Tibial nerve (tissue), 4 donors: Measurements from ENCODE around the gene PDX1. TPM values are rescaled to one million over a fixed set of nuclear protein-coding genes. Genes with fewer than 3 reads are reported as not detected.
A peak's percentile ranks its signal among the peaks of the same experiment; 100 is the strongest.

ENCODE experiments used
- DNase-seq, 2 donors: peaks; one replicate each; pipeline ENCODE4 v3.0.0-alpha.2; 2019; ENCODE audit warnings: low spot score in 2 of 2
- H3K27ac ChIP-seq, 4 donors: fragments of 200-600 bp; sonication (generic) in 3 of 4; one replicate each; pipeline ENCODE4 v1.5.1; 2017 to 2019; ENCODE audit warnings: mild to moderate bottlenecking in 1 of 4
- H3K27me3 ChIP-seq, 2 donors: fragments of 200-600 bp; sonication (generic) in 1 of 2; one replicate each; pipeline versions ENCODE4 v1.5.1 to v1.6.0; 2017 to 2019
- H3K36me3 ChIP-seq, 3 donors: fragments of 200-600 bp; sonication (generic); one replicate each; pipeline ENCODE4 v1.5.1; 2018 to 2019
- H3K4me1 ChIP-seq, 4 donors: fragments of 200-600 bp; sonication (generic) in 3 of 4; one replicate each; pipeline ENCODE4 v1.5.1; 2017 to 2019
- H3K4me3 ChIP-seq, 4 donors: fragments of 200-600 bp; sonication (generic) in 3 of 4; one replicate each; pipeline ENCODE4 v1.5.1; 2017 to 2019; ENCODE audit warnings: mild to moderate bottlenecking in 1 of 4, moderate library complexity in 1 of 4
- H3K9me3 ChIP-seq, 4 donors: fragments of 200-600 bp; sonication (generic) in 3 of 4; one replicate each; pipeline ENCODE4 v1.5.1; 2017 to 2019
- CTCF ChIP-seq, 5 experiments: fragments of 200-600 bp in 3 of 5; fragments of 450-650 bp in 2 of 5; sonication (generic) in 3 of 5; IDR thresholded peaks; one replicate each; pipeline ENCODE4 v1.5.1; 2016 to 2019; ENCODE audit warnings: antibody characterized with exemption in 5 of 5, mild to moderate bottlenecking in 3 of 5, moderate library complexity in 2 of 5
- EP300 ChIP-seq, 2 donors: sonication (generic); formaldehyde crosslinking; IDR thresholded peaks; one replicate each; pipeline ENCODE4 v1.6.1; 2017; ENCODE audit warnings: antibody characterized with exemption in 2 of 2, mild to moderate bottlenecking in 1 of 2
- POLR2A ChIP-seq, 2 donors: fragments of 450-650 bp; IDR thresholded peaks; one replicate each; pipeline ENCODE4 v1.6.1; 2017; ENCODE audit warnings: antibody characterized with exemption in 2 of 2, mild to moderate bottlenecking in 2 of 2, moderate library complexity in 2 of 2
- WGBS, 2 donors: methylation state at CpG; one replicate each; pipeline ENCODE4 v1.1.5; 2018; 5-methylcytosine and 5-hydroxymethylcytosine counted together
- total RNA-seq, 4 donors: library from RNA; depleted of rRNA; stranded (reverse); fragments of >200 nt; gene quantifications; one replicate each; pipeline ENCODE4 v1.1.0, GENCODE V29; 2016

The PDX1 gene
- total RNA-seq, 4 donors from 2014 or later, result 0.30 TPM; not detected in 3

GRCh38 chr13:27915301-27916207 is 4.2 kb upstream of the PDX1 start:
- Histone ChIP-seq H3K27me3 (peaks cover 0 to 84% of the 10 kb centered on the region in 2 donors), H3K4me3 (no peak overlapping the region)

GRCh38 chr13:27917121-27917947 is 2.5 kb upstream of the PDX1 start:
- H3K4me1 ChIP-seq, result peaks cover 0 to 55% (median 37%) of the 10 kb centered on the region in 4 donors
- no peak for DNase-seq
- H3K9me3 ChIP-seq, result no peaks in the 10 kb centered on the region
- H3K27ac ChIP-seq, result no peak overlapping the region
- 4 to 5% methylated on average over 48 of the region's 48 CpGs for WGBS, 2 donors
- H3K36me3 ChIP-seq, result no peaks in the 10 kb centered on the region
- H3K27me3 ChIP-seq, result peaks cover 0 to 97% of the 10 kb centered on the region in 2 donors
- peak overlapping the region in 1 of 4 donors; percentile 11 for H3K4me3 ChIP-seq
- no peak for TF ChIP-seq CTCF (IDR thresholded peaks at IDR 0.05)
- TF ChIP-seq EP300 (IDR thresholded peaks at IDR 0.05), result peak in 1 of 2 donors; percentile 28
- no peak for TF ChIP-seq POLR2A (IDR thresholded peaks at IDR 0.05)

More at GRCh38 chr13:27915301-27916207, 4.2 kb upstream of the PDX1 start:
- no peaks in the 10 kb centered on the region for H3K36me3 ChIP-seq
- peaks cover 0 to 37% (median 23%) of the 10 kb centered on the region in 4 donors for H3K4me1 ChIP-seq
- H3K27ac ChIP-seq, result no peak overlapping the region
- WGBS, 2 donors, result 43 to 48% methylated on average over 10 of the region's 10 CpGs
- TF ChIP-seq CTCF (IDR thresholded peaks at IDR 0.05) (no peak), EP300 (IDR thresholded peaks at IDR 0.05) (no peak), POLR2A (IDR thresholded peaks at IDR 0.05) (no peak)
- no peaks in the 10 kb centered on the region for H3K9me3 ChIP-seq
- DNase-seq, result no peak

GRCh38 chr13:27918041-27918917 is 1.5 kb upstream of the PDX1 start:
- WGBS, 2 donors, result 10 to 11% methylated on average over 35 to 40 of the region's 46 CpGs
- TF ChIP-seq EP300 (IDR thresholded peaks at IDR 0.05), result no peak
- no peak for TF ChIP-seq POLR2A (IDR thresholded peaks at IDR 0.05)
- TF ChIP-seq CTCF (IDR thresholded peaks at IDR 0.05), result no peak

GRCh38 chr13:27918918-27919658 is 712 bp upstream of the PDX1 start:
- Histone ChIP-seq H3K4me1 (peaks cover 0 to 62% (median 37%) of the 10 kb centered on the region in 4 donors), H3K36me3 (no peaks in the 10 kb centered on the region), H3K9me3 (no peaks in the 10 kb centered on the region), H3K4me3 (no peak overlapping the region), H3K27me3 (peaks cover 0 to 99% of the 10 kb centered on the region in 2 donors), H3K27ac (no peak overlapping the region)
- no peak for DNase-seq
- TF ChIP-seq CTCF (IDR thresholded peaks at IDR 0.05), result no peak
- no peak for TF ChIP-seq EP300 (IDR thresholded peaks at IDR 0.05)
- TF ChIP-seq POLR2A (IDR thresholded peaks at IDR 0.05), result no peak
- WGBS, 2 donors, result 9 to 13% methylated on average over 23 of the region's 23 CpGs

More at GRCh38 chr13:27918041-27918917, 1.5 kb upstream of the PDX1 start:
- Histone ChIP-seq H3K4me3 (peak overlapping the region in 1 of 4 donors; percentile 11), H3K27ac (no peak overlapping the region), H3K27me3 (peaks cover 0 to 98% of the 10 kb centered on the region in 2 donors), H3K4me1 (peaks cover 0 to 60% (median 37%) of the 10 kb centered on the region in 4 donors), H3K36me3 (no peaks in the 10 kb centered on the region), H3K9me3 (no peaks in the 10 kb centered on the region)
- DNase-seq, result no peak
